Kidney epithelial cell (primary cell): ENCODE data around the gene GBA3. TPM values are rescaled to one million over a fixed set of nuclear protein-coding genes. Genes with fewer than 3 reads are reported as not detected.

Experiments used
- DNase-seq: peaks from one replicate; pipeline ENCODE4 v3.0.0-alpha.2; 2010; ENCODE audit warnings: low read depth
- H3K27me3 ChIP-seq: 2 replicates; pipeline ENCODE4 v1.6.0; 2011; ENCODE audit warnings: low read length; ENCODE audit not compliant: control insufficient read depth, insufficient read depth
- H3K36me3 ChIP-seq: 2 replicates; pipeline ENCODE4 v1.5.1; 2011; ENCODE audit warnings: low read length; ENCODE audit not compliant: control insufficient read depth, insufficient read depth
- H3K4me3 ChIP-seq: 2 replicates; pipeline ENCODE4 v1.5.1; 2011; ENCODE audit warnings: low read depth, mild to moderate bottlenecking, control low read depth, low read length
- total RNA-seq: library from RNA; depleted of rRNA; stranded (reverse); fragments of >200 nt; gene quantifications from 2 replicates; pipeline ENCODE4 v1.2.3, GENCODE V29; 2015
- TF ChIP-seq, protein P1 (sequence below): IDR thresholded peaks from 2 replicates; pipeline ENCODE4 v1.5.1; 2011; ENCODE audit warnings: mild to moderate bottlenecking, moderate library complexity, low read length, control low read depth, inconsistent platforms; ENCODE audit not compliant: insufficient read depth, poor library complexity, severe bottlenecking

The GBA3 gene
- total RNA-seq, 1 donor from 2014 or later, result not detected

DNA sequence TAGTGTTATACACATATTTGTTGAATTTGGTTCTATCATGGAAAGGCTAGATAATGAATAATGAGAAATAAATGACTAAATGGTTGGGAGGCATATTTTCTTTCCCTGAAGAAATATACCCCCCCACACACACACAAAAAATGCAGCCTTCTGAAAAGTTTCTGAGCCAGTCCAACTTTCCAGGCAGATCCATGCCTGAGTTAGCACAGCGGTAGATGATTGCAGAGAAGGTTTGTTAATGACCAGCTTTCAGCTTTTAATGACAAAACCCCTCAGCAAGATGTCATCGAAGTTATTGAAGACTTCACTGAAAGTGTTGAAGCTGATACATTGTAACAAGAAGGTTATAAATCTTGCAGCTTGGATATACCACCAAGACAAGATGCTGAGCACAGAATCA lies 61.4 kb downstream of the GBA3 start:
- Histone ChIP-seq H3K36me3 (no peaks in the 10 kb centered on the region), H3K27me3 (no peaks in the 10 kb centered on the region), H3K4me3 (no peak overlapping the region)
- DNase-seq, result no peak
- TF ChIP-seq, protein P1, sequence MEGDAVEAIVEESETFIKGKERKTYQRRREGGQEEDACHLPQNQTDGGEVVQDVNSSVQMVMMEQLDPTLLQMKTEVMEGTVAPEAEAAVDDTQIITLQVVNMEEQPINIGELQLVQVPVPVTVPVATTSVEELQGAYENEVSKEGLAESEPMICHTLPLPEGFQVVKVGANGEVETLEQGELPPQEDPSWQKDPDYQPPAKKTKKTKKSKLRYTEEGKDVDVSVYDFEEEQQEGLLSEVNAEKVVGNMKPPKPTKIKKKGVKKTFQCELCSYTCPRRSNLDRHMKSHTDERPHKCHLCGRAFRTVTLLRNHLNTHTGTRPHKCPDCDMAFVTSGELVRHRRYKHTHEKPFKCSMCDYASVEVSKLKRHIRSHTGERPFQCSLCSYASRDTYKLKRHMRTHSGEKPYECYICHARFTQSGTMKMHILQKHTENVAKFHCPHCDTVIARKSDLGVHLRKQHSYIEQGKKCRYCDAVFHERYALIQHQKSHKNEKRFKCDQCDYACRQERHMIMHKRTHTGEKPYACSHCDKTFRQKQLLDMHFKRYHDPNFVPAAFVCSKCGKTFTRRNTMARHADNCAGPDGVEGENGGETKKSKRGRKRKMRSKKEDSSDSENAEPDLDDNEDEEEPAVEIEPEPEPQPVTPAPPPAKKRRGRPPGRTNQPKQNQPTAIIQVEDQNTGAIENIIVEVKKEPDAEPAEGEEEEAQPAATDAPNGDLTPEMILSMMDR, result no peak

DNA sequence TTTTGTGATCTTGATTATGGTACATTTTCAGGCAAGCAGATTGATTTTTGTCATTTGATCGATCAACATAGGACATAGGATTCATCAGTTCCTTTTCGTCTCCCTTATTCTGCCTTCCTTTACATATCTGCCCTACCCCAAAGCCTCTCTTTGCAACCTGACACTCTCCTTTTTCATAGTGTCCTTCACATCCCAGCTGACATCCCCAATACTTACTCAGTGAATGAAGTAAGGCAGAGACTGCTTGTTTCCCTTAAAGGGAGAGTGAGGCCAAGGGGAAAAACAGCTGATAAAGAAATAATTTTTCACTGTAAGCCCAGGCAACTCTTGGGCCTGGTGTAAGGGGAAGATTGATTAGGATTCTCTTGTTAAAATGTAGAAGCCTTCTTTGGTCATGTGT lies 69.8 kb downstream of the GBA3 start:
- Histone ChIP-seq H3K27me3 (no peaks in the 10 kb centered on the region), H3K36me3 (no peaks in the 10 kb centered on the region), H3K4me3 (no peak overlapping the region)
- DNase-seq, result no peak
- TF ChIP-seq, protein P1, result no peak

DNA sequence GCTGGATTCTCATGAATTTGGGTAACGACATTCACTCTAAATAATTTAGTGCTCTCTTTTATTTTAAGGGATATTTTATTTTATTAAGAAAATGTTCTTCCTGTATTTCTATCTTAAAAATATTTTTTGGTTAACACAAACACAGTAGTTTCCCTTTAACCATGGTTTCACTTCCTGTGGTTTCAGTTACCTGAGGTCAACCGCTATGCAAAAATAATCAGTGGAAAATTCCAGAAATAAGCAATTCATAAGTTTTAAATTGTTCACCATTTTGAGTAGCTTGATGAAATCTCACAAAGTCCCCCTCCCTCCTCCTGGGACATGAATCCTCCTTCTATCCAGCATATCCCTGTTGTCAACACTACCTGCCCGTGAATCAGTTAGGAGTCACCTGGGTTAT lies 71.4 kb downstream of the GBA3 start:
- TF ChIP-seq, protein P1, result no peak
- DNase-seq, result no peak
- H3K27me3 ChIP-seq, result no peaks in the 10 kb centered on the region
- H3K4me3 ChIP-seq, result no peak overlapping the region
- no peaks in the 10 kb centered on the region for H3K36me3 ChIP-seq

DNA sequence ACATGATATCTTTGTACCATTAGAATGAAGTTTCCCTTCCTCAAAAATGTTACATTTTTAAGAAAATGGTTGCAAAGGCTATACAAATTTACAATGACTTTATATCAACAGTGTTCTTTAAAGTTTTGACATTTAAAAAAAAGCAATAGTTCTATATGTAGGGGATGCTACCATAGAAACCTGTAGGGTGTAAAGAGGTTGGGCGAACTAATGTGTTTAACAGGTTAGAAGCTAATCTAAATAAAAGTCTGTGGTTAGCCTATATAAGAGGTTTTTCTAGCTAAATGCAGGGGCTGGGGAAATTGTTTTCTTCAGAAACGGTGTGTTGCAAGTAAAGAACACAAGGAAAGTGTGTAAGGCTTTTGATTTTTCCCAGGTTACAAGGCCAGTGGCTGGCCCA lies 73.3 kb downstream of the GBA3 start:
- TF ChIP-seq, protein P1, result no peak
- Histone ChIP-seq H3K36me3 (no peaks in the 10 kb centered on the region), H3K4me3 (no peak overlapping the region), H3K27me3 (no peaks in the 10 kb centered on the region)
- no peak for DNase-seq

DNA sequence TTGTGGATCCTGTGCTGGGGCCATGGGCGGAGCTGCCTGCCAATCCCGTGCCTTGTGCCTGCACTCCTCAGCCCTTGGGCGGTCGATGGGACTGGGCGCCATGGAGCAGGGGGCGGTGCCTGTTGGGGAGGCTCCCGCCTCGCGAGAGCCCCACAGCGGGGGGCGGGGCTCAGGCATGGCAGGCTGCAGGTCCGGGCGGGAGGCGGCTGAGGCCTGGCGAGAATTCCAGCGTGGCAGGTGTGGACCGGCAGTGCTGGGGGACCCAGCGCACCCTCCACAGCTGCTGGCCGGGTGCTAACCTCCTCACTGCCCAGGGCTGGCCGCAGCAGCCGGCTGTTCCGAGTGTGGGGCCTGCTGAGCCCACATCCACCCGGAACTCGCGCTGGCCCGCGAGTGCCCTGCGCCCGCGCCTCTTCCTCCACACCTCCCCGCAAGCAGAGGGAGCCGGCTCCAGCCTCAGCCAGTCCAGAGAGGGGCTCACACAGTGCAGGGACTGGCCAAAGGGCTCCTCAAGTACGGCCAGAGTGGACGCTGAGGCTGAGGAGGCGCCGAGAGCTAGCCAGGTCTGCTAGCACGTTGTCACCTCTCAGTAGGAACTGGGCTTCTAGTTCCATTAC lies 85.9 kb downstream of the GBA3 start:
- TF ChIP-seq, protein P1, result no peak
- no peak for DNase-seq
- H3K36me3 ChIP-seq, result no peaks in the 10 kb centered on the region
- H3K27me3 ChIP-seq, result no peaks in the 10 kb centered on the region
- H3K4me3 ChIP-seq, result no peak overlapping the region

DNA sequence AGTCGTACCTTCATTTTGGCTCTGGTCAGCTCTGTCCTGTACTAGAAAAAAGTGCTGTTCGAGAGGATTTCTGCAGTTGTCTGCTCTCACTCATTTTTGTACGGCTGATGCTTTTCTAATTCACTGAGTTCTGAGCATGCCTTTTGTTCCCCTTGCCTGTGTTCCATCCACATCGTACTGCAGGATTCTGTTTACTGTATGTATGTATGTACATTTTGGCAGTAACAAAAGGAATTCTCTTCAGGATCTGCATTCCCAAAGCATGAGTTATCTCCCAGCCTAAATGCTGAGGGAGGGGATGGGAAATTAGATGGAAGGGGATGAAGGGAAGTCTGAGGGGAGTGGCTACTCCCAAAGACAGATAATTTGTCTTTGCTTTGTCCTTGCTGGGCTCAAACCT lies 87.6 kb downstream of the GBA3 start:
- DNase-seq, result no peak
- Histone ChIP-seq H3K4me3 (no peak overlapping the region), H3K36me3 (no peaks in the 10 kb centered on the region), H3K27me3 (no peaks in the 10 kb centered on the region)
- TF ChIP-seq, protein P1, result no peak
